GM12865 (cell line): ENCODE results near the gene PLXNB3.
A peak's percentile ranks its signal among the peaks of the same experiment; 100 is the strongest.

Experiments used
- DNase-seq: peaks from one replicate; pipeline ENCODE4 v3.0.0; 2010; ENCODE audit warnings: low read depth
- H3K4me3 ChIP-seq: 2 replicates; pipeline ENCODE4 v1.5.1; 2011; ENCODE audit warnings: mild to moderate bottlenecking, low read depth, low read length, control low read depth
- CTCF ChIP-seq: IDR thresholded peaks from 2 replicates; pipeline ENCODE4 v1.5.1; 2011; ENCODE audit warnings: low read length, control low read depth, low read depth, inconsistent platforms; ENCODE audit not compliant: insufficient read depth; ENCODE audit errors: missing control alignments

The PLXNB3 gene

GRCh38 chrX:153723351-153724251 lies 40.4 kb upstream of the PLXNB3 start:
- DNase-seq = peak; percentile 67
- peak; percentile 49 for TF ChIP-seq CTCF
- H3K4me3 ChIP-seq = peak overlapping the region; percentile 63

- H3K4me3 ChIP-seq = peak within 1 kb of the TSS; percentile 63
- TF ChIP-seq CTCF = no peak
These were observed 39.6 kb upstream of the PLXNB3 start, which contains the start of the genes ABCD1 and BCAP31 for GRCh38 chrX:153724252-153725038. TSS of gene ABCD1 (plus strand) at chrX:153724856. CDS start at chrX:153725267, 411 bp downstream. TSS of gene BCAP31 (minus strand) at chrX:153724387. CDS start at chrX:153723244, 1,143 bp downstream.

GRCh38 chrX:153725039-153725831 lies 38.8 kb upstream of the PLXNB3 start:
- peak; percentile 8 for DNase-seq
- peak overlapping the region; percentile 57 for H3K4me3 ChIP-seq
- TF ChIP-seq CTCF = no peak

More at GRCh38 chrX:153724252-153725038, 39.6 kb upstream of the PLXNB3 start, which contains the start of the genes ABCD1 and BCAP31:
- DNase-seq = peak; percentile 93

GRCh38 chrX:153725832-153726285 lies 38.2 kb upstream of the PLXNB3 start:
- no peak for TF ChIP-seq CTCF
- H3K4me3 ChIP-seq = no peak overlapping the region

GRCh38 chrX:153726286-153727122 lies 37.5 kb upstream of the PLXNB3 start:
- DNase-seq = peak; percentile 88
- no peak for TF ChIP-seq CTCF
- peak overlapping the region; percentile 46 for H3K4me3 ChIP-seq

More at GRCh38 chrX:153725832-153726285, 38.2 kb upstream of the PLXNB3 start:
- DNase-seq = peak; percentile 3
